Prostate gland (tissue), 2 donors: ENCODE results near the gene LDLRAD4. TPM values are rescaled to one million over a fixed set of nuclear protein-coding genes. Genes with fewer than 3 reads are reported as not detected.

Experiments
- DNase-seq: peaks from one replicate; pipeline ENCODE4 v3.0.0-alpha.2; 2019; ENCODE audit warnings: low spot score
- H3K27ac ChIP-seq, 2 donors: fragments of 200-600 bp; sonication (generic); 2 replicates each; pipeline ENCODE4 v1.5.1; 2017 to 2019
- H3K27me3 ChIP-seq: fragments of 200-600 bp; sonication (generic); replicated peaks from 2 replicates; pipeline ENCODE4 v1.5.1; 2019; ENCODE audit not compliant: insufficient read depth
- H3K36me3 ChIP-seq, 2 donors: fragments of 200-600 bp; sonication (generic); 1 replicate in 1 of 2; 2 replicates in 1 of 2; pipeline versions ENCODE4 v1.5.1 to v1.8.1; 2017 to 2019
- H3K4me1 ChIP-seq: fragments of 200-600 bp; sonication (generic); replicated peaks from 2 replicates; pipeline ENCODE4 v1.5.1; 2019
- H3K4me3 ChIP-seq, 2 donors: fragments of 200-600 bp; sonication (generic); 2 replicates each; pipeline ENCODE4 v1.5.1; 2017 to 2019
- H3K9me3 ChIP-seq: fragments of 200-600 bp; sonication (generic); 2 replicates; pipeline ENCODE4 v1.5.1; 2017
- POLR2A ChIP-seq: fragments of 450-650 bp; IDR thresholded peaks from one replicate; pipeline ENCODE4 v1.6.1; 2016; ENCODE audit warnings: antibody characterized with exemption, mild to moderate bottlenecking
- POLR2AphosphoS5 ChIP-seq: sonication (generic); formaldehyde crosslinking; IDR thresholded peaks from one replicate; pipeline ENCODE4 v1.6.1; 2017; ENCODE audit warnings: antibody characterized with exemption
- WGBS: methylation state at CpG from one replicate; pipeline ENCODE4 v1.1.5; 2018; 5-methylcytosine and 5-hydroxymethylcytosine counted together
- intact Hi-C: fragments of 100-400 bp; cut with DNase I; formaldehyde crosslinking; loops from one replicate; pipeline ENCODE4 v1.14.2; 2022
- total RNA-seq, 2 donors: library from RNA; depleted of rRNA; stranded (reverse); fragments of >200 nt; gene quantifications; one replicate each; pipeline ENCODE4 v1.1.0, GENCODE V29; 2016
- TF ChIP-seq, protein P1 (sequence below), 4 experiments: fragments of 200-600 bp in 2 of 4; fragments of 450-650 bp in 2 of 4; sonication (generic) in 2 of 4; IDR thresholded peaks; 1 replicate in 3 of 4; 2 replicates in 1 of 4; pipeline ENCODE4 v1.5.1; 2016 to 2019; ENCODE audit warnings: antibody characterized with exemption in 4 of 4, mild to moderate bottlenecking in 2 of 4, moderate library complexity in 2 of 4

The LDLRAD4 gene
- total RNA-seq, 2 donors from 2014 or later = 59.9 to 107 TPM

DNA sequence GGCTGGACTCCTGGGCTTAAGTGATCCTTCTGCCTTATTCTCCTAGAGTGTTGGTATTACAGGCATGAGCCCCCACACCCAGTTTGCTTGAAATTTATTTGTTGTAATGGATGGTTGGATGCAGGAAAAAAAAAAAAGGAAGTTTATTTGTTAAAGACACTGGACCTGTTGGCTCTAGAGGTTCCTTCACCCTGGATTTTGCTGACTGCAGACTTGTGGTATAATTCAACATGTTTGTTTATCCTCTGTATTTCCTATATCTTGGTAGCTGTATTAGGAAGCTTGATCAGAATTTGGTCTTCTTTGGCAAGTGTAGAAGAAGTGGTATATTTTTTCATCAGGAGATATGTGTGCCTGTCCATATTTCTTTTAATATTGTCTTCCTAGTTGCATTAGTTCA is 138.7 kb downstream of the LDLRAD4 start:
- Histone ChIP-seq H3K4me3 (no peak overlapping the region), H3K27me3 (no peaks in the 10 kb centered on the region), H3K36me3 (no peaks in the 10 kb centered on the region), H3K4me1 (no peaks in the 10 kb centered on the region), H3K9me3 (no peaks in the 10 kb centered on the region), H3K27ac (no peak overlapping the region)
- intact Hi-C loops = no loop called here
- no peak for DNase-seq
- TF ChIP-seq, protein P1, sequence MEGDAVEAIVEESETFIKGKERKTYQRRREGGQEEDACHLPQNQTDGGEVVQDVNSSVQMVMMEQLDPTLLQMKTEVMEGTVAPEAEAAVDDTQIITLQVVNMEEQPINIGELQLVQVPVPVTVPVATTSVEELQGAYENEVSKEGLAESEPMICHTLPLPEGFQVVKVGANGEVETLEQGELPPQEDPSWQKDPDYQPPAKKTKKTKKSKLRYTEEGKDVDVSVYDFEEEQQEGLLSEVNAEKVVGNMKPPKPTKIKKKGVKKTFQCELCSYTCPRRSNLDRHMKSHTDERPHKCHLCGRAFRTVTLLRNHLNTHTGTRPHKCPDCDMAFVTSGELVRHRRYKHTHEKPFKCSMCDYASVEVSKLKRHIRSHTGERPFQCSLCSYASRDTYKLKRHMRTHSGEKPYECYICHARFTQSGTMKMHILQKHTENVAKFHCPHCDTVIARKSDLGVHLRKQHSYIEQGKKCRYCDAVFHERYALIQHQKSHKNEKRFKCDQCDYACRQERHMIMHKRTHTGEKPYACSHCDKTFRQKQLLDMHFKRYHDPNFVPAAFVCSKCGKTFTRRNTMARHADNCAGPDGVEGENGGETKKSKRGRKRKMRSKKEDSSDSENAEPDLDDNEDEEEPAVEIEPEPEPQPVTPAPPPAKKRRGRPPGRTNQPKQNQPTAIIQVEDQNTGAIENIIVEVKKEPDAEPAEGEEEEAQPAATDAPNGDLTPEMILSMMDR (IDR thresholded peaks at IDR 0.05) = no peak
- TF ChIP-seq POLR2AphosphoS5 (no peak), POLR2A (no peak)

DNA sequence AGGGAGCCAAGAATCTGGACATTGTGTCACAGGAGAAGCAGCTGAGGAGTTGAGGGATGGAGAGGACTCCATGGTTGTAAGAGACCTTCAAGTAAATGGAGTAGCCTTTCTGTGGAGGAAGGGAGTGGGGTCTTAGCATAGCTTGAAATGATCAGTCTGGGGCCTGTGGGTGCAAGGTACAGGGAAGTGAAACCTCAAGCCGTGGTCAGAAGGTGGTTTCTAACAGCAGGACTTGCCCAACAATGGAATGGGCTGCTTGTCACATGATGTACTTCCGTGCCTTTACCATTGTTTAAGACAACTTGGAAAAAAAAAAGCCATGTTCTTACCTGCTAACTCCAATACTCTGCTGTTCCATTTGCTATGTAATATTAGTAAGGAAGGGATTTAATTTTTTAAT is 140.7 kb downstream of the LDLRAD4 start:
- intact Hi-C loops = no loop called here
- Histone ChIP-seq H3K36me3 (no peaks in the 10 kb centered on the region), H3K4me1 (no peaks in the 10 kb centered on the region), H3K9me3 (no peaks in the 10 kb centered on the region), H3K27me3 (no peaks in the 10 kb centered on the region), H3K4me3 (no peak overlapping the region), H3K27ac (no peak overlapping the region)
- WGBS = 91% methylated on average over 2 of the region's 2 CpGs
- DNase-seq = no peak
- no peak for TF ChIP-seq POLR2AphosphoS5

DNA sequence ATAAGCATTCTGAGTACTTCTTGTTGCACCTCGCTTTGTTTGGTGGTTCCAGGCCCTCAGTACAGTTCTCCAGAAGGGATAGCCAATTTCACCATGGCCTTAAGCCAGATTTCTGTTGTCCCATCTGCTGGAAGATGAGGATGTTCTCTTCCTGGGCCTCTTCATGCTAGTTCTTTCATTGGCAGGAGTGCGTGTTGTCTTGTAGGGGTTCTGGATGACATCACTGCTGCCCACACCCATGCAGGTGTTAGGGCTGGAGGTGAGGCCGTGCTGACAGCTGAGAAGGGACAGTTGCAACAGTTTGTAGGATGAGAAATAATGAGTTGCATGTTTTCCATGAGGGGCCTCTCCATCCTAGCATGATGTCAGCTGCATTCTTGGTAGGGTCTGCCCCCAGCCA is 142.9 kb downstream of the LDLRAD4 start:
- intact Hi-C loops = no loop called here

DNA sequence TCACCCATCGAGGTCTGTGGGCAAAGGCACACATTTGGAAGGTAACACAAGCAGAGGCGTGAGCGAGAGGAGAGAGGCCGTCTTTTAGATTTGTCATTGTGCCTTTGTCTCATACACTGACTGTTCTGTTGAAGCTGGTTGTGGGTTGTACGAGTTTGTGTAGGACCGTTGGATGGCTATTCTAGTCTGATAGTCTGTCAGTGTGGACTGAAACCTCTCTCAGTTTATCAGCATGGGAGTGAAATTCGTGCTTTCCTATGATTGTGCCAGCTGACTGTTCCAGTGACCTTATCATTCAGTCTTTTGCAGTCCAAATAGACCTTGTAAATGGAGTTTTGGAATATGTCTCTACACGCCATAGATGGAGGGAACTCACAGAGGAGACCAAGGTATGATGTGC is 143.5 kb downstream of the LDLRAD4 start:
- H3K36me3 ChIP-seq = no peaks in the 10 kb centered on the region
- no peak overlapping the region for H3K27ac ChIP-seq
- DNase-seq = no peak
- intact Hi-C loops = no loop called here
- H3K4me1 ChIP-seq = no peaks in the 10 kb centered on the region
- H3K27me3 ChIP-seq = no peaks in the 10 kb centered on the region
- no peaks in the 10 kb centered on the region for H3K9me3 ChIP-seq
- H3K4me3 ChIP-seq = no peak overlapping the region
- TF ChIP-seq, protein P1 (IDR thresholded peaks at IDR 0.05) = no peak
- TF ChIP-seq POLR2AphosphoS5 = no peak
- TF ChIP-seq POLR2A = no peak
- WGBS = 83% methylated on average over 8 of the region's 8 CpGs

More for the DNA sequence above, 142.9 kb downstream of the LDLRAD4 start:
- Histone ChIP-seq H3K27me3 (no peaks in the 10 kb centered on the region), H3K4me3 (no peak overlapping the region), H3K9me3 (no peaks in the 10 kb centered on the region), H3K4me1 (no peaks in the 10 kb centered on the region), H3K36me3 (no peaks in the 10 kb centered on the region), H3K27ac (no peak overlapping the region)
- 92% methylated on average over 3 of the region's 3 CpGs for WGBS
- TF ChIP-seq, protein P1 (IDR thresholded peaks at IDR 0.05) = no peak
- TF ChIP-seq POLR2A = no peak
- TF ChIP-seq POLR2AphosphoS5 = no peak
- DNase-seq = no peak

DNA sequence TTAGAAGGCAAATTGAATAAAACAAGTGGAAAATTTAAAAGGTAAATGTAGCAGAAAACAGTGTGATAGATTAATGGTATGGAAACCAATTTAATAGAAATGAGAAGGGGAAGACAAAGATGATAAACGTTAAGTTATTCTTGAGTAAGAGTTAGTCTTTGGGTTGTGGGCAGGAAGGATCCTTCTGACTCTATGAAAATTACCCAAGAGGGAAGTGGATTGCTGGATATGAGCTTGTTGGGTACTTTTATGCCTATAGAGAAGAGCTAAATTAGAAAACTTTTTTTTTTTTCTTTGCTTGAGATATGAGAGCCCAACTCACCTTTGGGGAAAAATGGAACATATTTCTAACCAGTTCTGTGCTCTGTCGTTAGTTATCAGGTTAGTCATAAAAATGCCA is 144.0 kb downstream of the LDLRAD4 start:
- WGBS = 75% methylated on average over 2 of the region's 2 CpGs
- TF ChIP-seq POLR2AphosphoS5 = no peak
- TF ChIP-seq POLR2A = no peak
- TF ChIP-seq, protein P1 (IDR thresholded peaks at IDR 0.05) = no peak
- Histone ChIP-seq H3K27ac (no peak overlapping the region), H3K27me3 (no peaks in the 10 kb centered on the region), H3K36me3 (no peaks in the 10 kb centered on the region), H3K4me1 (no peaks in the 10 kb centered on the region), H3K4me3 (no peak overlapping the region), H3K9me3 (no peaks in the 10 kb centered on the region)
- intact Hi-C loops = no loop called here
- DNase-seq = no peak
